GM12872 (cell line): ENCODE data around the gene ZDHHC3.

Experiments used
- CTCF ChIP-seq: IDR thresholded peaks from 3 replicates; pipeline ENCODE4 v1.5.1; 2011; ENCODE audit warnings: low read depth, mild to moderate bottlenecking, low read length, moderate library complexity; ENCODE audit not compliant: insufficient read depth

Gene ZDHHC3

GRCh38 chr3:44976002-44976815 lies at the start of gene ZDHHC3, which contains the start of gene EXOSC7:
Gene ZDHHC3, minus strand, starts transcription at chr3:44976174. Its CDS starts 16,738 bp downstream, at chr3:44959436.
Gene EXOSC7, plus strand, starts transcription at chr3:44976244. Its CDS starts 34 bp downstream, at chr3:44976278.
- TF ChIP-seq CTCF = no peak

- no peak for TF ChIP-seq CTCF
Observed at GRCh38 chr3:45024542-45025255, 48.7 kb upstream of the ZDHHC3 start.

GRCh38 chr3:45023675-45024074 lies 47.7 kb upstream of the ZDHHC3 start:
- TF ChIP-seq CTCF = no peak

GRCh38 chr3:45021524-45022297 lies 45.7 kb upstream of the ZDHHC3 start:
- no peak for TF ChIP-seq CTCF

GRCh38 chr3:45020534-45020933 lies 44.6 kb upstream of the ZDHHC3 start:
- no peak for TF ChIP-seq CTCF

GRCh38 chr3:45017821-45018220 lies 41.8 kb upstream of the ZDHHC3 start:
- no peak for TF ChIP-seq CTCF

- TF ChIP-seq CTCF = no peak
Observed at GRCh38 chr3:45016916-45017315, 40.9 kb upstream of the ZDHHC3 start.
